Endothelial cell of umbilical vein (primary cell): ENCODE data around the gene AADAT.

Experiments used
- EZH2 ChIP-seq: IDR thresholded peaks from 2 replicates; pipeline ENCODE4 v1.6.1; 2012; ENCODE audit warnings: borderline replicate concordance, low read depth, mild to moderate bottlenecking, moderate library complexity, low read length, inconsistent platforms; ENCODE audit not compliant: severe bottlenecking
- FOS ChIP-seq: IDR thresholded peaks from 2 replicates; pipeline ENCODE4 v1.6.1; 2011; ENCODE audit warnings: mild to moderate bottlenecking, low read length, moderate library complexity, borderline replicate concordance; ENCODE audit not compliant: insufficient read depth
- GATA2 ChIP-seq: IDR thresholded peaks from 2 replicates; pipeline ENCODE4 v1.7.0; 2011; ENCODE audit warnings: low read depth, mild to moderate bottlenecking, moderate library complexity, mixed read lengths, low read length; ENCODE audit not compliant: insufficient read length, insufficient read depth
- MYC ChIP-seq: IDR thresholded peaks from one replicate; pipeline ENCODE4 v1.6.1; 2011; ENCODE audit warnings: mild to moderate bottlenecking, low read depth, low read length
- POLR2A ChIP-seq: IDR thresholded peaks from 2 replicates; pipeline ENCODE4 v1.6.1; 2012; ENCODE audit warnings: low read depth, mild to moderate bottlenecking, control low read depth, low read length
- POLR2AphosphoS5 ChIP-seq: IDR thresholded peaks from 2 replicates; pipeline ENCODE4 v1.6.1; 2012; ENCODE audit warnings: low read depth, mild to moderate bottlenecking, control low read depth, low read length, moderate library complexity; ENCODE audit not compliant: insufficient read depth
- TF ChIP-seq, protein P1 (sequence below), 2 donors: IDR thresholded peaks; 1 replicate in 1 of 2; 2 replicates in 1 of 2; pipeline ENCODE4 v1.5.1; 2011; ENCODE audit warnings: low read length in 2 of 2, mild to moderate bottlenecking in 2 of 2, moderate library complexity in 2 of 2, control low read depth in 1 of 2, inconsistent platforms in 1 of 2, low read depth in 1 of 2; ENCODE audit not compliant: insufficient read depth in 1 of 2; ENCODE audit errors: extremely low read depth in 1 of 2

DNA sequence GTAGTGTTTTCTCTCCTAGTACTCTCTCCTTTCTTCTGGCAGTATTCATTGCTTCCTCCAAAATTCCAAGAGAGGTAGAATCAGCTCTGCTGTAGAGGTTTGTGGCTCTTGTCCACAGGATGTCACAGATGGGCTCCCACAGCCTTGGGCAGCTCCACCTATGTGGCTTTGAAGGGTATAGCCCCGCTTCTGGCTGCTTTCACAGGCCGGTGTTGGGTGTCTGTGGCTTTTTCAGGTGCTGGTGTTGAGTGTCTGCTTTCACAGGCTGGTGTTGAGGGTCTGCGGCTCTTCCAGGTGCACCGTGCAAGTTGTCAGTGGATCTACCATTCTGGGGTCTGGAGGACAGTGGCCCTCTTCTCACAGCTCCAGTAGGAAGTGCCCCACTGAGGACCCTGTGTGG lies 7.9 kb upstream of the AADAT start:
- no peak for TF ChIP-seq POLR2AphosphoS5
- TF ChIP-seq, protein P1, sequence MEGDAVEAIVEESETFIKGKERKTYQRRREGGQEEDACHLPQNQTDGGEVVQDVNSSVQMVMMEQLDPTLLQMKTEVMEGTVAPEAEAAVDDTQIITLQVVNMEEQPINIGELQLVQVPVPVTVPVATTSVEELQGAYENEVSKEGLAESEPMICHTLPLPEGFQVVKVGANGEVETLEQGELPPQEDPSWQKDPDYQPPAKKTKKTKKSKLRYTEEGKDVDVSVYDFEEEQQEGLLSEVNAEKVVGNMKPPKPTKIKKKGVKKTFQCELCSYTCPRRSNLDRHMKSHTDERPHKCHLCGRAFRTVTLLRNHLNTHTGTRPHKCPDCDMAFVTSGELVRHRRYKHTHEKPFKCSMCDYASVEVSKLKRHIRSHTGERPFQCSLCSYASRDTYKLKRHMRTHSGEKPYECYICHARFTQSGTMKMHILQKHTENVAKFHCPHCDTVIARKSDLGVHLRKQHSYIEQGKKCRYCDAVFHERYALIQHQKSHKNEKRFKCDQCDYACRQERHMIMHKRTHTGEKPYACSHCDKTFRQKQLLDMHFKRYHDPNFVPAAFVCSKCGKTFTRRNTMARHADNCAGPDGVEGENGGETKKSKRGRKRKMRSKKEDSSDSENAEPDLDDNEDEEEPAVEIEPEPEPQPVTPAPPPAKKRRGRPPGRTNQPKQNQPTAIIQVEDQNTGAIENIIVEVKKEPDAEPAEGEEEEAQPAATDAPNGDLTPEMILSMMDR (IDR thresholded peaks at IDR 0.05; ENCODE audit: extremely low read depth in 1 of 2, insufficient read depth in 1 of 2, low read depth in 1 of 2, low read length in 2 of 2), result no peak
- no peak for TF ChIP-seq EZH2
- TF ChIP-seq POLR2A, result no peak
- no peak for TF ChIP-seq GATA2
- no peak for TF ChIP-seq MYC
- no peak for TF ChIP-seq FOS
